Neural progenitor cell (in vitro differentiated cells): ENCODE data around the gene PRSS8.

Experiments used
- CTCF ChIP-seq: fragments of 200-600 bp; sonication (generic); IDR thresholded peaks from 2 replicates; pipeline ENCODE4 v1.5.1; 2017; ENCODE audit warnings: antibody characterized with exemption, mild to moderate bottlenecking
- EZH2 ChIP-seq: fragments of 200-600 bp; sonication (generic); IDR thresholded peaks from 2 replicates; pipeline ENCODE4 v1.6.1; 2017; ENCODE audit warnings: antibody characterized with exemption, mild to moderate bottlenecking, moderate library complexity

- no peak for TF ChIP-seq CTCF
- no peak for TF ChIP-seq EZH2
Measured at GRCh38 chr16:31138621-31139578, 3.4 kb upstream of the PRSS8 start.
